ENCODE measurements around the gene FCHSD2. TPM values are rescaled to one million over a fixed set of nuclear protein-coding genes. Genes with fewer than 3 reads are reported as not detected.
A peak's percentile ranks its signal among the peaks of the same experiment; 100 is the strongest.
"Not testable (repeated sequence)": the region's sequence is repeated elsewhere in the genome, so short reads cannot be mapped to it uniquely, and the experiment has no call there.

Gene FCHSD2
- total and polyA plus RNA-seq, 5 experiments from 2014 or later: 11.8 to 70.0 (median 15.6) TPM

- not testable (repeated sequence) for H3K36me3 Mint-ChIP-seq, ATAC-seq, H3K4me3 Mint-ChIP-seq, H3K27me3 Mint-ChIP-seq, DNase-seq, H3K9me3 Mint-ChIP-seq
- POLR2A ChIA-PET: interaction anchor here (0.7 to 4.0 kb wide), 3 partner anchors 18 to 44 kb away, joined by 3 to 41 read pairs (median 6); partner anchors contain the start of gene ATG16L2
- H3K4me1 Mint-ChIP-seq: peaks cover 11 to 46% (median 43%) of the 10 kb centered on the region in 4 donors
- H3K27ac Mint-ChIP-seq: peak overlapping the region in 4 of 10 donors; percentile 19 to 62 (median 48)
Observed at GRCh38 chr11:72791228-72791627, 350.9 kb downstream of the FCHSD2 start.

- Mint-ChIP-seq H3K9me3 (no peaks in the 10 kb centered on the region), H3K27ac (peak overlapping the region in 1 of 10 donors; percentile 10), H3K4me3 (no peak overlapping the region), H3K36me3 (no peaks in the 10 kb centered on the region), H3K27me3 (no peaks in the 10 kb centered on the region), H3K4me1 (peaks cover 8 to 43% (median 40%) of the 10 kb centered on the region in 4 donors)
- no peak for DNase-seq
- POLR2A ChIA-PET: interaction anchor here (0.7 kb wide), 1 partner anchor 32 kb away, joined by 3 read pairs; no protein-coding TSS in a partner anchor
- no peak for ATAC-seq
Observed at GRCh38 chr11:72789493-72790131, 352.5 kb downstream of the FCHSD2 start.

GRCh38 chr11:72788241-72788640 lies 353.9 kb downstream of the FCHSD2 start:
- H3K4me3 Mint-ChIP-seq: peak overlapping the region in 1 of 10 donors; percentile 41
- POLR2A ChIA-PET: interaction anchor here (0.6 kb wide), 1 partner anchor 1444 kb away, joined by 3 read pairs; no protein-coding TSS in a partner anchor
- peak overlapping the region in 4 of 10 donors; percentile 51 to 72 (median 62) for H3K27ac Mint-ChIP-seq

GRCh38 chr11:72787216-72788104 lies 354.7 kb downstream of the FCHSD2 start:
- no peak for DNase-seq
- Mint-ChIP-seq H3K27me3 (no peaks in the 10 kb centered on the region), H3K9me3 (no peaks in the 10 kb centered on the region), H3K36me3 (no peaks in the 10 kb centered on the region), H3K4me1 (peaks cover 4 to 28% (median 26%) of the 10 kb centered on the region in 4 donors), H3K27ac (peak overlapping the region in 6 of 10 donors; percentile 34 to 67 (median 62)), H3K4me3 (peak overlapping the region in 1 of 10 donors; percentile 11)
- POLR2A ChIA-PET: interaction anchor here (0.6 kb wide), 1 partner anchor 1445 kb away, joined by 3 read pairs; no protein-coding TSS in a partner anchor
- ATAC-seq: peak; percentile 56 to 62

More at GRCh38 chr11:72788241-72788640, 353.9 kb downstream of the FCHSD2 start:
- no peak for ATAC-seq
- no peaks in the 10 kb centered on the region for H3K9me3 Mint-ChIP-seq
- H3K27me3 Mint-ChIP-seq: no peaks in the 10 kb centered on the region
- DNase-seq: no peak
- H3K4me1 Mint-ChIP-seq: peaks cover 4 to 30% (median 28%) of the 10 kb centered on the region in 4 donors
- H3K36me3 Mint-ChIP-seq: no peaks in the 10 kb centered on the region

Other genes starting within 250 kb of the FCHSD2 start
- not detected for gene P2RY2, start 76.0 kb upstream of the FCHSD2 start, total RNA-seq
- gene P2RY2, start 76.0 kb upstream of the FCHSD2 start, polyA plus RNA-seq: not detected
- under 1 TPM in 1 of 2 experiments, not detected in 1; 0.52 TPM for gene P2RY6, start 130.0 kb upstream of the FCHSD2 start, total RNA-seq
- gene P2RY6, start 130.0 kb upstream of the FCHSD2 start, polyA plus RNA-seq: not detected
- not detected for gene ARHGEF17, start 166.0 kb upstream of the FCHSD2 start, total RNA-seq
- under 1 TPM in 1 of 3 donors, not detected in 2; 0.19 TPM for gene ARHGEF17, start 166.0 kb upstream of the FCHSD2 start, polyA plus RNA-seq
- gene RELT, start 234.1 kb upstream of the FCHSD2 start, total RNA-seq: 10 to 100 TPM; 11.7 to 12.8 TPM
- gene RELT, start 234.1 kb upstream of the FCHSD2 start, polyA plus RNA-seq: 1 to 10 TPM; 1.3 to 3.3 (median 2.7) TPM